Measurements from ENCODE around the gene ZBTB46.
A peak's percentile ranks its signal among the peaks of the same experiment; 100 is the strongest.

Gene ZBTB46

GRCh38 chr20:63696306-63696627 is 134.8 kb downstream of the ZBTB46 start:
- TF ChIP-seq REST (IDR thresholded peaks at IDR 0.05; ENCODE audit: insufficient read depth in 1 of 2, low read depth in 2 of 2, low read length in 2 of 2) (0 out of 4 replicates have a peak, but pooled peaks have one; percentile 11 to 45), SIN3A (IDR thresholded peaks at IDR 0.05; ENCODE audit: borderline replicate concordance, insufficient read depth, low read length) (no peak; the same call in 1 of the 2 replicates)

- TF ChIP-seq POLR2AphosphoS5 (IDR thresholded peaks at IDR 0.05; ENCODE audit: low read depth, low read length) (no peak), FOXP2 (optimal IDR thresholded peaks at IDR 0.05; ENCODE audit: borderline replicate concordance, extremely low read depth, extremely low read length, insufficient read depth) (no peak), SIN3A (IDR thresholded peaks at IDR 0.05; ENCODE audit: borderline replicate concordance, insufficient read depth, low read length) (no peak; the same call in 1 of the 2 replicates), REST (IDR thresholded peaks at IDR 0.05; ENCODE audit: insufficient read depth in 1 of 2, low read depth in 2 of 2, low read length in 2 of 2) (no peak), TAF1 (IDR thresholded peaks at IDR 0.05; ENCODE audit: borderline replicate concordance, insufficient read depth, low read length) (no peak)
Observed at GRCh38 chr20:63695424-63696305, 135.4 kb downstream of the ZBTB46 start.

- TF ChIP-seq REST (IDR thresholded peaks at IDR 0.05; ENCODE audit: insufficient read depth in 1 of 2, low read depth in 2 of 2, low read length in 2 of 2) (no peak), FOXP2 (optimal IDR thresholded peaks at IDR 0.05; ENCODE audit: borderline replicate concordance, extremely low read depth, extremely low read length, insufficient read depth) (no peak), TAF1 (IDR thresholded peaks at IDR 0.05; ENCODE audit: borderline replicate concordance, insufficient read depth, low read length) (no peak), POLR2AphosphoS5 (IDR thresholded peaks at IDR 0.05; ENCODE audit: low read depth, low read length) (0 out of 2 replicates have a peak, but pooled peaks have one; percentile 17), SIN3A (IDR thresholded peaks at IDR 0.05; ENCODE audit: borderline replicate concordance, insufficient read depth, low read length) (no peak)
Observed at GRCh38 chr20:63694584-63695423, 136.3 kb downstream of the ZBTB46 start.

- TF ChIP-seq SIN3A (IDR thresholded peaks at IDR 0.05; ENCODE audit: borderline replicate concordance, insufficient read depth, low read length) (no peak), FOXP2 (optimal IDR thresholded peaks at IDR 0.05; ENCODE audit: borderline replicate concordance, extremely low read depth, extremely low read length, insufficient read depth) (no peak), TAF1 (IDR thresholded peaks at IDR 0.05; ENCODE audit: borderline replicate concordance, insufficient read depth, low read length) (no peak), REST (IDR thresholded peaks at IDR 0.05; ENCODE audit: insufficient read depth in 1 of 2, low read depth in 2 of 2, low read length in 2 of 2) (no peak), POLR2AphosphoS5 (IDR thresholded peaks at IDR 0.05; ENCODE audit: low read depth, low read length) (no peak)
Observed at GRCh38 chr20:63693733-63694583, 137.1 kb downstream of the ZBTB46 start.
